ENCODE measurements around the gene GNG12. TPM values are rescaled to one million over a fixed set of nuclear protein-coding genes. Genes with fewer than 3 reads are reported as not detected.

Gene GNG12
- total RNA-seq, 1 experiment from 2014 or later = 70.0 TPM

DNA sequence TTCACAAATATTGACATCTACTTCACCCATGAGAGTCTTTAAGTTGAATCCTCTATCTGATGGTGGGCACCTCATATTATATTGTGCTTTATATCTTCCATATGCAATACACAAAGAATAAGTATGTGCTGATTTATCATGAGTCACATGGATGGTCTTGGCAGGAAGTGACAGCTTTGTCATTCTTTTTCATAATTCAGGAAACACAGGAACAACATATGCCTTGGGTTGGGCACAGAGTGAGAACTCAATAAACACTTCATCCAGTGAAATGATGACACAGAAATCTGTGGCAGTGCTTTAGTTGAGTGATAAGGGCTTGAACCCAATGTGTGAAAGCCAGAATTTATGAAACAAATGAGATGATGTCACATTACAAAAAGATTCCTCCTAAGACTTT lies 107.0 kb downstream of the GNG12 start:
- in situ Hi-C loops (cut with HindIII; ENCODE audit: low pct_unique_long_range_greater_than_20kb, low sequenced_read_pairs) = no loop called here
- intact Hi-C loops (cut with micrococcal nuclease; ENCODE audit: unreplicated experiment) = no loop called here
- DNase-seq (ENCODE audit: low read depth, low spot score) (peak; percentile 59), ATAC-seq (no peak)
- BruUV-seq (replicated peaks) = no TSS peak
- Histone ChIP-seq H3K4me1 (ENCODE audit: control insufficient read depth, insufficient read depth, low read length) (peaks cover 7% of the 10 kb centered on the region; the same call in 1 of the 2 replicates), H3K27ac (ENCODE audit: low read length) (no peak overlapping the region), H3K36me3 (ENCODE audit: control insufficient read depth, insufficient read depth, low read length) (no peaks in the 10 kb centered on the region), H3K9me3 (ENCODE audit: control insufficient read depth, insufficient read depth, low read depth, low read length) (no peaks in the 10 kb centered on the region), H3K4me3 (ENCODE audit: low read depth in 2 of 2, low read length in 2 of 2) (no peak overlapping the region), H3K27me3 (ENCODE audit: control insufficient read depth, insufficient read depth, low read length) (no peaks in the 10 kb centered on the region)
- TF ChIP-seq POLR2AphosphoS5 (IDR thresholded peaks at IDR 0.05; ENCODE audit: low read depth, low read length) = no peak
- TF ChIP-seq TCF7L2 (IDR thresholded peaks at IDR 0.05; ENCODE audit: low read depth, low read length) = no peak
- TF ChIP-seq CTCF (IDR thresholded peaks at IDR 0.05) = no peak
- TF ChIP-seq REST (IDR thresholded peaks at IDR 0.05; ENCODE audit: insufficient read depth in 1 of 2, low read depth in 2 of 2, low read length in 1 of 2) = no peak
- no peak for TF ChIP-seq SIN3A (IDR thresholded peaks at IDR 0.05; ENCODE audit: borderline replicate concordance, insufficient read depth, low read depth, low read length)
- POLR2A ChIA-PET = no interaction called here
- CTCF ChIA-PET = no interaction called here

DNA sequence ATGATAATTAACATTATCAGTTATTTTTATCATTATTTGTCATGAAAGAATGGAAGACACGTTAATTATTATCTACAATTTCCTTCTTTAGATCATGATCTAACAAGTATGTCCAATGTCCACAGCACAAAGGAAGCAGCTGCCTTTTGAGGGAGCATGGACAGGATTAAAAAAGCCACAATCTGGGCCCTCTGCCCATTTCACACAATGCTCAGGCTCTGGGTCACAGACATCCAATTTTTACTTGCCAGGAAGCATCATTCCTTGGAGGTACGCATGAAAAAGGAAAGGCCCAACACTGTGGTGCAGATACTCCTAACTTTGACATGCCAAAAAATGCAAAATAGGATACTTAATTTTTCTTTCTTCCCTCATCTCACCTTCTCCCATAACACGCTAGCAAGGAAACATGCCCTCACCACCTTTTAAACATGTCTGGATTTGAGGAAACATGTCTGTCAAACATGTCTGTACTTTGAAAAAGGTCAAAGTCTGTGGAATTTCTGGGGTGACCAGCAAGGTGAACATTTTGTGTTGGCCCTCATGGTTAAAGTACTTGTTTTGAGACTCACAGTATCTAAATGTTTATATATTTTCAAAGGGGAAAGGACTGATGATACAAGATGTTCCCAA lies 108.2 kb downstream of the GNG12 start:
- H3K27me3 ChIP-seq (ENCODE audit: control insufficient read depth, insufficient read depth, low read length) = no peaks in the 10 kb centered on the region
- no peaks in the 10 kb centered on the region for H3K36me3 ChIP-seq (ENCODE audit: control insufficient read depth, insufficient read depth, low read length)
- no peak overlapping the region for H3K4me3 ChIP-seq (ENCODE audit: low read depth in 2 of 2, low read length in 2 of 2)
- POLR2A ChIA-PET = no interaction called here
- in situ Hi-C loops (cut with HindIII; ENCODE audit: low pct_unique_long_range_greater_than_20kb, low sequenced_read_pairs) (no loop called here), intact Hi-C loops (cut with micrococcal nuclease; ENCODE audit: unreplicated experiment) (no loop called here)
- DNase-seq (ENCODE audit: low read depth, low spot score) = no peak
- H3K27ac ChIP-seq (ENCODE audit: low read length) = no peak overlapping the region
- no peak for ATAC-seq
- H3K4me1 ChIP-seq (ENCODE audit: control insufficient read depth, insufficient read depth, low read length) = peaks cover 7% of the 10 kb centered on the region; the same call in 1 of the 2 replicates
- H3K9me3 ChIP-seq (ENCODE audit: control insufficient read depth, insufficient read depth, low read depth, low read length) = no peaks in the 10 kb centered on the region
- CTCF ChIA-PET = no interaction called here
- TF ChIP-seq SIN3A (IDR thresholded peaks at IDR 0.05; ENCODE audit: borderline replicate concordance, insufficient read depth, low read depth, low read length) (no peak), CTCF (IDR thresholded peaks at IDR 0.05) (no peak), REST (IDR thresholded peaks at IDR 0.05; ENCODE audit: insufficient read depth in 1 of 2, low read depth in 2 of 2, low read length in 1 of 2) (no peak), TCF7L2 (IDR thresholded peaks at IDR 0.05; ENCODE audit: low read depth, low read length) (no peak), POLR2AphosphoS5 (IDR thresholded peaks at IDR 0.05; ENCODE audit: low read depth, low read length) (no peak)
- BruUV-seq (replicated peaks) = no TSS peak

All from Panc1 (cell line).